Measurements from ENCODE around the gene SLC5A2. TPM values are rescaled to one million over a fixed set of nuclear protein-coding genes. Genes with fewer than 3 reads are reported as not detected.
"Not testable (repeated sequence)": the region's sequence is repeated elsewhere in the genome, so short reads cannot be mapped to it uniquely, and the experiment has no call there.

SLC5A2 gene
- polyA plus RNA-seq, 4 donors = 37.3 to 72.3 (median 54.2) TPM

- not testable (repeated sequence) for DNase-seq (ENCODE audit: low read depth in 4 of 4, low spot score in 2 of 4)
Measured at GRCh38 chr16:31523768-31524167, 40.8 kb downstream of the SLC5A2 start.

DNA sequence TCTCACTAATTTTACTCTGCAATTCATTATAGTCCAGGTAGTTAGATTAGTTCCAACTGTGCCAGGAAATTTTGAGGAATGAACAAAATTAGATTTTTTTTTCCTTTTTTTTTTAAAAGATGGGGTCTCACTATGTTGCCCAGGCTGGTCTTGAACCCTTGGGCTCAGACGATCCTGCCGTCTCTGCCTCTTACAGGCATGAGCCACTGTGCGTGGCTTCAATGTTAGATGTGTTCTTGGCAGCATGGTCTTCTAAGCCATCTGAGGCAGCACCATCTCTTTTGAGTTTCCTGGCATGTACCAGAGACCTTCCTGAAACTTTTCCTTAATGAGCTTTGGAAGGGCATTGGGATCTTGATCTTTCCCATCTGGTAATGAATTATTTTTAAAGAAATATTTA is 42.2 kb downstream of the SLC5A2 start:
- DNase-seq (ENCODE audit: low read depth in 4 of 4, low spot score in 2 of 4) = no peak

DNA sequence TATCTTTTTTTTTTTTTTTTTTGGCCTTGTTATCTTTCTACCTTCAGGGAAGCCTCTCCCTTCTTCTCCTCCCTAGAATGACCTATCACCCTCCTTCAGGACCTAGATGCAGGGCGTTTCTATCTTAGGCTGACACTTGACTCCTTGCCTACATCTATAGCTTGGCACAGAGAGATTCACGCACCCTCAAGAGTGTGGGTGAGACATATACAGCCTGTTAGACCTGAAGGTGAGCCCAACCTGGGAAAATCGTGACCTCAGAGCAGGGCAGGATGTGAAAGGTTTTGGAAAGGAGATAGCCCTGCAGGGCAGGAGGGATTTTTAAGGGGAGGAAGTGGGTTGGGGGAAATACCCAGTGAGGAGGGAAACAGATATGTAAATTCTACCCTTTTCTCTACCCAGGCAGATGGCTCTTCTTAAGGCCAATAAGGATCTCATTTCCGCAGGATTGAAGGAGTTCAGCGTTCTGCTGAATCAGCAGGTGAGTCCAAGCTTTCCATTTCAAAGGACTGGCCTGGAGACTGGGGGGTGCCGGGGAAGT is 44.9 kb downstream of the SLC5A2 start, which contains the start of gene AHSP:
Gene AHSP (plus strand): TSS at position 167 of the 541 bp plus-strand sequence. CDS start 240 bp downstream, at position 407.
- DNase-seq (ENCODE audit: low read depth in 4 of 4, low spot score in 2 of 4) = no peak

- DNase-seq (ENCODE audit: low read depth in 4 of 4, low spot score in 2 of 4) = no peak
Measured at GRCh38 chr16:31528523-31529107, 45.7 kb downstream of the SLC5A2 start.

DNA sequence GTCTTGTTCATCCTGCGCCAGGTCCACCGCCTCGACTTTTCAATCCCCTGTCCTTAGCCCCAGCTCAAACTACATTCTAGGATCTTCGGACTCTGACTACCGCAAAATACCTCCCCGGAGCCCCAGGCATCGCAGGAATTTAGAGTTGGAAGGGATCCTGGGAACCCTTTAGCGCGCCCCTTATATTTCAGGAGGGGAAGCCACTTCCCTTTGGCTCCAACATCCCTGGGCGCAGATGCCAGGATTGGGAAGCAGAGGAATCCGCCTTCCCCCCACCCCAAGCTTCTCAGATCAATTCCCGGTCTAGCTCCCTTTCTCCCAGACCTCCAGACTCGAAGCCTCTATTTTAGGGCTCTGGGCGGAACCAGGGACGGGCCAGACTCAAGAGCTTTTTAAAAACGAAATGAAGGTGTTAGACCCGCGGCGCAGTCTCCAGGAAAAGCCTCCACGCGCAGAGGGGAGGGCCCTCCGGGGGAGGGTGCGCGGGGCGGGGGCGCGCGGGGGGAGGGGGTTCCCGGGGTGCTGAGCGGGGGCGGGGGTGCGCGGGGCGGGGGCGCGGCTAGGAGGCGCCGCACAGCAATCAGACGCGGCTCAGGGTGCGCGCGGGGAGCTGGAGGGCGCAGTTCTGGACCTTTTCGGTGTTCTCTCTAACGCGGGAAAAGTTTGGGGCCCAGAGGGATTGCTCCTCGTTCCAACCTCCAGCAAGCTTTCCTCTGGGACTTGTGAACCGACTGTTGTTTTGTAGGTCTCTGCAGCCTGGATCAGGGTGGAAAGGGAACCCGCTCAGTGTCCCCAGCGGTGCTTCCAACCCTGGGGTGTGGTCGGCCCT is 46.4 kb downstream of the SLC5A2 start:
- no peak for DNase-seq (ENCODE audit: low read depth in 4 of 4, low spot score in 2 of 4)

DNA sequence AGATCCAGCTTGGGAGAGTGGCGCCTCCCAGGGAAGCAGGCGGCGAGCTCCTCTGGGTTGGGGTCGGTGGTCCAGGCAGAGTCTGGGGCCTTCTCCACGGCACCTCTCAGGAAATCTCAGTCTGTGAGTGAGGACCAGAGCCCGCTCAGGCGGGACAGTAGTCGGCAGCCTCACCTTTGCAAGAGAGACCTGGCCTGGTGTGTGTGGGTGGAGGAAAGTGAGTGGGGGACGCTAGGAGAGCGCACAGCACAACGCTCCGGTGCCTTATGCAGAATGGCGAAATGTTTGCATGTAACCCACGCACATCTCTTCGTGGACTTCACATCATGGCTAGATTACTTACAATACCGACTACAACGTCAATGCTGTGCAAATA is 47.0 kb downstream of the SLC5A2 start:
- no peak for DNase-seq (ENCODE audit: low read depth in 4 of 4, low spot score in 2 of 4)

DNA sequence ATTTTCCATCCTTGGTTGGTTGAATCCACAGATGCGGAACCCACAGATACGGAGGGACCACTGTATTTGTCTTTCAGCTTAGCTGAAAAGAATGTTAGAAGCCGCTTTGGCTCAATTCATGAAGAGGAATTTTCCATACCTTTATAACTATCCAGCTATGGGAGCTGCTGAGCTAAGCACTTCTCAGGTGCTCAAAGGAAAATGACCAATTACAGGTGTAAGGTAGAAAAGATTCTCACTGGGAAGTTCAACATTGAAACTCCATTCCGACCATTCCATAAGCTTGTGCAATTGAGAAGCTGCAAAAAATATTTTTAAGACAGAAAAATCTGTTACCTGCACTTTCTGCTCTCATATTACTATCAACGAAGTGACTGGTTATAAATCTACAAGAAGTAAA is 47.5 kb downstream of the SLC5A2 start:
- no peak for DNase-seq (ENCODE audit: low read depth in 4 of 4, low spot score in 2 of 4)

DNA sequence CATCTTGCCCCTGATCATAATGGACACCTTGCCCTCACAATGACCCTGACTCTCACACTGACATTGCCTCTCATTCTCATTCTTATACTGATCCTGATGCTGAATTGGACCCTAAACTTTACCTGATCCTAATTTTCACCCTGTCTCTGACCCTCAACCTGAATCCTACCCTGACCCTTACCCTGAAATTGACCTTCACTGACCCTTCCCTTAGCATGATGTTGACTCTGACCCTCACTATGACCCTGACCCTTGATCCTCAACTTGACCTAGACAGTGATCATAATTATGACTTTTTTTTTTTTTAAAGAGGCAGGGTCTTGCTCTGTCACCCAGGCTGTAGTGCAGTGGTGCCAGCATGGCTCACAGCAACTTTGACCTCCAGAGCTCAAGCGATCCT is 48.2 kb downstream of the SLC5A2 start:
- no peak for DNase-seq (ENCODE audit: low read depth in 4 of 4, low spot score in 2 of 4)

DNA sequence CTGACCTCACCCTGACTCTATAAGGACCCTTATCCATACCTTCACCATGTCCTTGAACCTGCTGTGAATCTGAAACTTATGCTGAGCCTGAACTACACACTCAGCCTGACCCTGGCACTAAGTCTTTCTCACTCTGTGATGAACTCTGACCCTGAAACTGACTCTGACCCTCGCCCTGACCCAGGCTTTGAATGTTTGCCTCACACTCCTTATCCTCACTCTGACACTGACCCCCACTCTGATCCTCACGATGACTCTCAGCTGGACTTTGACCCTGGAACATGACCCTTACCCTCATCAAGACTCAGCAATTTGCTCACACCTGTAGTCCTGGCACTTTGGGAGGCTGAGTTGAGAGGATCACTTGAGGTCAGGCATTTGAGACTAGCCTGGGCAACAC is 49.2 kb downstream of the SLC5A2 start:
- DNase-seq (ENCODE audit: low read depth in 4 of 4, low spot score in 2 of 4) = no peak

DNA sequence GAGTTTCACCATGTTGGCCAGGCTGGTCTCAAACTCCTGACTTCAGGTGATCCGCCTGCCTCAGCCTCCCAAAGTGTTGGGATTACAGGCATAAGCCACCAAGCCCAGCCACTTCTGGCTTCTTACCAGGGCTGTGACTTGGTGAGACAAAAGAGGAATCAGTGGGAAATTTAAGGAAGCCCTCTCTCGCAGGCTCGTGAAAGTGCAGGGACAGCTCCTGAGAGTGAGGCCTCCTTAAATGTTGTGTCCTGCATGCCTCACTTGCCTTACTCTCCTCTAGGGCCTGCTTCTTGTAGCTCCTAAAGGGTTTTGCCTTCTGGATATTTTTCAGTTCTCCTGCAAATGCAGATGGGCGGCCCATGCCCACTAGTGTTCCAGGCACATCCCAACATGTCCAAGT is 50.0 kb downstream of the SLC5A2 start:
- no peak for DNase-seq (ENCODE audit: low read depth in 4 of 4, low spot score in 2 of 4)

DNA sequence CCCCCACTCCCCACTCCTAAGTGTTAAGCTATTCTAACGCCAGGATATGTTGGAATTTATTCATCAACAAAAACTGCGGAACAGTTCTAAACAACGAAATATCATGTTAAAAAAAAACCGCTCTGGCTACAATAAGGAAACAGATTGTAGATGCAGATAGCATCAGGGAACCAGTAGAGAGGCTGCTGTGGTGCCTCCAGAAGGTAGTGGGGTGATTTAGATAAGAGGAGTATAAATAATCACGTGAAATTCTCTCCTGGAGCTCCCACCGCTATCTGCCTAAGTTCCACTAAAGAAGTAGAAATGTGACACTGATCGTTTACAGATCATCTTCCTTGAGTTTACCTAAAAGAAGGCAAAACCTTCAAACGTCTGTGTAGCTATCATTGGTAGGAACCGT is 52.8 kb downstream of the SLC5A2 start:
- no peak for DNase-seq (ENCODE audit: low read depth in 4 of 4, low spot score in 2 of 4)

DNA sequence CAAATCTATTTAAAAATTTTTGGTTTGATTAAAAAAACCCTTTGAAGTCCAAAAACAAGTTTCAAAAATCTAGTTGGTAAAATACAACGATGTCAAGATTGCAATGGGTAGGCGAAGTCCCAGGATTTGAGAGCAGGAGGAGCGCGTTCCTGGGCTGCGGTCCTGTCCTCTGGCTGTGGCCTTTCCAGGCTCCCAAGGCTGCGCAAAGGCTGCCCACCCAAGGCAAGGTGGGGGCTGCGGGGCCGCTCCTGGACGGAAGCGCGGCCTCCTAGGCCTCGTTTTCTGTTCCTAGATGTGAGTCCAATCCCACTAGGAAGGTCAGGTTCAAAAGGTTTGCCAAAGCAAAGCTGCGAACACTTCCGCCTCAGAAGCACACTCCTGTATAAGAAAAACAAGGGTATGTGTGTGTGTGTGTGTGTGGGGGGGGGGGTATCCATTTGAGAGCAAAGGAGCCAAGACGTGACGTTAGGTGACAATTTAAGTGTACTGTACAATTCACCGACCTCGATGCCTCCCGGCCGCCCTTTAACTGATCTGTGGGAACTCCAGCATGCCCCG is 54.0 kb downstream of the SLC5A2 start:
- no peak for DNase-seq (ENCODE audit: low read depth in 4 of 4, low spot score in 2 of 4)

DNA sequence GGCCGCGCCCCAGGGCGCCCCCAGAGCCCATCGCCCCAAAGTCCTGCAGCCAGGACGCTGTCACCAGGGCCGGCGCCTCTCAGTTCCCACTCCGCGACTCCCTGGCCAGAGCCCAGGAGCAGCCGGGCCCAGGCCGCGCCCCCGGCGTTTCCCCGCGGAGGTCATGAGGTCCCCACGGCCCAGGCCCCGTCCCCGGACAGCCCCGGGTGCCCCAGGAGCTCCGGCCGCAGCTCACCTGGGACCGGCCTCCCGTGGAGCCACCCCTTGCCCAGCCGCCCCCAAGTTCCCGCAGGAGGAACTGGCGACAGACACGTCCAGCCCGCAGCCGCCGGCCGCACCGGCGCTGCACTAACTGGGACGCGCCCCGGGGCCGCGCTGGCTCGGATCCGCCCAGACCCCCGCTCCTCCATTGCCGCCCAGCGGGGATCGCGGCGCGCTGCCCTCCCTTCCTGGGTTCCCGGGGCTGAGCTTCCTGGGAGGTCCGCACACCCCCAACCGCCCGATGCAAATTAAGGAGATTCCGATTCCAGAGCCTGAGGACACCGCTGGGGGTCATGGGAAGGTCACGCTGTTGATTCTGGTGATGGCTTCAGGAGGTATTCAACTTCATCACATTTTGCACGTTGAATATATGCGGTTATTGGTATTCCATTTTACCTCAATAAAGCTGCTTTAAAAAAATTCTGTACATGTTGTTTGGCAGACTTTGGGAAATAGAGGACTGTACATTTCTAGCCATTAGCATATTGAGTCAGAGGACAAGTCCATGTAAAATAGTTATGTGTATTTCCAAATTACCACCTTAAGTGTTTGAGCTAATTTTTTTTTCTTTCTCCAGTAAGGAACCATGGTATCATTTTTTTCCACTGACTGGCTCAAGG is 54.7 kb downstream of the SLC5A2 start:
- DNase-seq (ENCODE audit: low read depth in 4 of 4, low spot score in 2 of 4) = no peak

GRCh38 chr16:31538243-31538598 is 55.3 kb downstream of the SLC5A2 start:
- not testable (repeated sequence) for DNase-seq (ENCODE audit: low read depth in 4 of 4, low spot score in 2 of 4)

DNA sequence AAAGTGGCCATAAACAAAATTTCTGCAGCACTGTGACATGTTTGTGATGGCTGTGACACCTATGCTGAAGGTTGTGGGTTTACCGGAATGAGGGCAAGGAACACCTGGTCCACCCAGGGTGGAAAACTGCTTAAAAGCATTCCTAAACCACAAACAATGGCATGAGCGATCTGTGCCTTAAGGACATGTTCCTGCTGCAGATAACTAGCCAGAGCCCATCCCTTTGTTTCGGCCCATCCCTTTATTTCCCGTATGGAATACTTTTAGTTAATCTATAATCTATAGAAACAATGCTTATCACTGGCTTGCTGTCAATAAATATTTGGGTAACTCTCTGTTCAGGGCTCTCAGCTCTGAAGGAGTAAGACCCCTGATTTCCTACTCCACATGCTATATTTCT is 56.8 kb downstream of the SLC5A2 start:
- DNase-seq (ENCODE audit: low read depth in 4 of 4, low spot score in 2 of 4) = not testable (repeated sequence)

Other genes starting within 250 kb of the SLC5A2 start
- 1 to 10 TPM; 1.5 to 3.2 (median 2.6) TPM for gene ITGAM, start 223.1 kb upstream of the SLC5A2 start, polyA plus RNA-seq (ENCODE audit: insufficient read length in 4 of 4)
- 1 to 10 TPM in 1 of 4 donors, under 1 TPM in 3; 0.30 to 1.3 (median 0.55) TPM for gene ITGAX, start 127.9 kb upstream of the SLC5A2 start, polyA plus RNA-seq (ENCODE audit: insufficient read length in 4 of 4)
- under 1 TPM; 0.06 to 0.43 (median 0.21) TPM for gene ITGAD, start 89.8 kb upstream of the SLC5A2 start, polyA plus RNA-seq (ENCODE audit: insufficient read length in 4 of 4)
- 1 to 10 TPM in 2 of 4 donors, under 1 TPM in 2; 0.59 to 1.6 (median 1.2) TPM for gene COX6A2, start 54.8 kb upstream of the SLC5A2 start, polyA plus RNA-seq (ENCODE audit: insufficient read length in 4 of 4)
- 1 to 10 TPM; 3.1 to 3.5 (median 3.5) TPM for gene ZNF843, start 40.3 kb upstream of the SLC5A2 start, polyA plus RNA-seq (ENCODE audit: insufficient read length in 4 of 4)
- gene ARMC5, start 23.6 kb upstream of the SLC5A2 start, polyA plus RNA-seq (ENCODE audit: insufficient read length in 4 of 4) = 10 to 100 TPM in 3 of 4 donors, 1 to 10 TPM in 1; 9.5 to 17.5 (median 14.8) TPM
- gene TGFB1I1, start 11.0 kb upstream of the SLC5A2 start, polyA plus RNA-seq (ENCODE audit: insufficient read length in 4 of 4) = 10 to 100 TPM; 36.1 to 57.8 (median 49.3) TPM
- gene RUSF1, start 25.3 kb downstream of the SLC5A2 start, polyA plus RNA-seq (ENCODE audit: insufficient read length in 4 of 4) = 100 to 1,000 TPM in 1 of 4 donors, 10 to 100 TPM in 3; 70.2 to 103 (median 87.8) TPM
- gene AHSP, start 44.8 kb downstream of the SLC5A2 start, polyA plus RNA-seq (ENCODE audit: insufficient read length in 4 of 4) = 10 to 100 TPM in 1 of 4 donors, 1 to 10 TPM in 3; 3.9 to 29.0 (median 6.7) TPM

Measured in left renal cortex interstitium (tissue), 4 donors.